Femur (tissue), 1 donor: ENCODE results near the gene PRDX3.
"Not testable (repeated sequence)": the region's sequence is repeated elsewhere in the genome, so short reads cannot be mapped to it uniquely, and the experiment has no call there.

Experiments used
- DNase-seq: peaks from one replicate; pipeline ENCODE4 v3.0.0-alpha.2; 2017

The PRDX3 gene

DNA sequence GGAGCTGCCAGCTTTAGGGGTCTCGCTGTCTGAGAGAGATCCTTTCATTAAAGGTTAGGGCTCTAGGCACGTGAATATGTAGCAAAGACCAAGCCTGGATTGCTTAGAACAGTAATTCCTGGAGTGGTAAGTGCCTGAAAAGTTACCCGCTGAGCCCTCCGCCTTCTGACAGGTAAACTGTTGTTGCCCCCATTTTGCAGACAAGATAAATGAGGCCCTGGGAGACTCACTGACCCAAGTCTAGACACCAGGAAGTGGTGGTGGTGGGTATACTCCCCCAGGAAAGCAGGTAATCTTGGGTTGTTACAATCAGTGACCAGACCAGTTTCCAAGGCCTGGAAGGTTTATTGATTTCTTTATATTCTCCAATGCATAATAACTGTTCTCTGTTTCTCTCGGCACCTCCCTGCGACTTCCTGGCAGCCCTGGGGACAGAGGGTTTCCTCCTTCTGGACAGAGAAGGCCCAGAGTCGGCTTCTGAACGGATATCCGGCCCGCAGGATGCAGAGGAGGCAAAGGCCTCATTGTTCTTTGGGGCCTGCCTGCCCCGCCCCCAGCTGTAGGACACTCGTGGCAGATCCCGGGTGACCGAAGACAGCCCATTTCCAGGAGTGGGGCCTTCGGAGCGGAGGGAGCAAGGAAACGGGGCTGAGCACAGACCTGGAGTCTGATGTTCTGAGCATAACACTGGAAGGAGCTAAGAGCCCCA is 27.4 kb upstream of the PRDX3 start:
- peak; percentile 69 for DNase-seq

DNA sequence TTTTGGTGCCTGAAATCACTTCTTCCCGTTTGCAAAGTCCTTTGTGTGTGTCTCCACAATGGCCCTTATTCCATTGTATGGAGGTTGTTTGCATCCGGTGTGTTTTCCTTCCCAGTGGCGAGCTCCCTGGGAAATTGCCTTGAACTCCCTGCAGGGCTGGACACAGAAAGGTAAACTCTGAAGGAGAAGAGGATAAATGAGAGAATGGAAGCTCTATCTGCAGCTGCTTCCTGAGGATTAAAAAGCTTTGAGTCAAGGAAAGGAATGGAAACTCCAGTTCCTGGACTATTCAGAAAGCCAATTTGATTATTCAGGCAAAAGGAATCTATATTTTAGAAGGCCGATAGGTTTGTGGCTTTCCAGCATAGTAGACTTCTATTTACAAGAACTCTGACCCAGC is 24.4 kb upstream of the PRDX3 start:
- DNase-seq = no peak

DNA sequence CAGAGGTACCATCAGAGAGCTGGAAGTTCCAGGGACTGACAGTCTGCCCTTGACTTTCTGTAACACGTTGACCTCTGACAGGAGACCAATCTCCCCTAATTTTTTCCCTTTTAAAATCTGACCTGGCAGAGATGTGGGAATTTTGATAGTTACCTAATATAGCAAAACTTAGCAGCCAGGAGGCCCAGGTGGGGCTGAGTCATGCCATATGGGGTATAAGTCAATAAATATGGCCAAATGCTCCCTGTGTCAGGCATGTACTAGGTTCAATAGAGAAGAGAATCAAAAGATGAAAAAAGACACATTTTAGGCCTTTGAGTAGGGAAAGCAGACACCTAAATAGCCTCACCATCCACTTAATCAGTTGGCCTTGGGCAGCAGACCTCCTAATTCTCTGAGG is 22.6 kb upstream of the PRDX3 start:
- no peak for DNase-seq

DNA sequence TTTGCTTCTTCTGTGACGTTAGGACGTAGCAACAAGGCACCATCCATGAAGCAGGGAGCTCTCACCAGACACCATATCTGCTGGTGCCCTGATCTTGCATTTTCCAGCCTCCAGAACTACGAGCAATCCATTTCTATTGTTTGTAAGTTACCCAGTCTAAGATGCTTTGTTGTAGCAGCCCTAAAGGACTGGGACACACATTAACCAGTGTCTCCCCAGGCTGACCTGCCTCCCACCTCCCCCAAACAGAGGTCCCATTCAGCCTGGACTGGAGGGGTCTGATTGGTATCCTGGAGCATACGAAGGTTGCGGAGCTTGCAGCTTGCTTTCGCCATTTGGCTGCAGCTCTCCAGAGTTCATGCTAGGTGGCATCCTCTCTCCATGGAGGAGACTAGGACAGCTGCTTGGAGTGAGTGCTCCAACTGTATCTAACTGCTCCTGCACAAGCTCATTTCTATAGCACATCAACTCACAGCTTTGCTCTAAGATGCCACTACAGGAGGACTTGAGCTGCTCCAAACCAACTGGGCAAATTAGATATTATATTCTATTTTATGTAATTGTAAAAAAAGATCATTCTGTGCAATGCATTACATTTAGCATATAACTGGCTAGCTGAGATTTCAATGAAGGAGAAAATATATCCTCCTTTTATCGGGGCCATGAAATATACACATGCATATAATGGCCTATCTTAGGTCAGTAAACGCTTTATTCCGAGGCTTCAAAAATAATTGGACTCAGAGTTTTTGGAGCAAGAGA is 20.8 kb upstream of the PRDX3 start:
- DNase-seq = peak; percentile 82

DNA sequence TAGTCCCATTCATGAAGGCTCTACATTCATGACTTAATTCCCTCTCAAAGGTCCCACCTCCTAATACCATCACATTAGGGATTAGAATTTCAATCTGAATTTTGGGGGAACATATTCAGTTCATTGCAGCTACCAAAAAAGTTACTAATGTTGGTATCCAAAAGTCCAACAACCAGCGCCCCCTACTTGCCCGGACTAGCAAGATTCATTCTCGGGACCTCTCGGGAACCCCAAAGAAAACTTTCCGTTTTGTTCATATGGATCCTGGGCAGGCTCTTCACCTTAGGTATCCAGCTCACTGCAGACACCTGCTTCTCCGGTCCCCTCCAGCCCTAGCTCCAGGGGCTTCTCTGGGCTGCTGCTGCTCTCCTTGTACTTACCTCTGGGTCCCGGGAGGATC is 19.8 kb upstream of the PRDX3 start:
- DNase-seq = no peak

DNA sequence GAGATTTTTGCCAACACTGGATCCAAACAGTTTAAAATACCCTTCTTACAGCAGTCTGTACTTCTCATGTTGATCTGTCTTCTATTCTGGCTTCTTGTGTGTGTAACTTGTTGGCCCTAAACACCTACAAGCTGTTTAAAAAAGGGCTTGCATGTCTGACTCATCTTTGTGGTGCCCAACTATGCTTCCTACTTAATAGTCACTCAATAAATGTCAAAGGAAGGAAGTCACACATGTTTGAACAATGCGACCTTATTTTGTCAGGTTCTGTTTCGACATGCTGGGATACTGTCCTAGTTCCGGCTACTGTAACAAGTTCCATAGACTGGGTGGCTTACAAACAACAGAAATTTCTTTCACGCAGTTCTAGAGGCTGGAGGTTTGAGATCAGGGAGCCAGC is 19.3 kb upstream of the PRDX3 start:
- DNase-seq = no peak

DNA sequence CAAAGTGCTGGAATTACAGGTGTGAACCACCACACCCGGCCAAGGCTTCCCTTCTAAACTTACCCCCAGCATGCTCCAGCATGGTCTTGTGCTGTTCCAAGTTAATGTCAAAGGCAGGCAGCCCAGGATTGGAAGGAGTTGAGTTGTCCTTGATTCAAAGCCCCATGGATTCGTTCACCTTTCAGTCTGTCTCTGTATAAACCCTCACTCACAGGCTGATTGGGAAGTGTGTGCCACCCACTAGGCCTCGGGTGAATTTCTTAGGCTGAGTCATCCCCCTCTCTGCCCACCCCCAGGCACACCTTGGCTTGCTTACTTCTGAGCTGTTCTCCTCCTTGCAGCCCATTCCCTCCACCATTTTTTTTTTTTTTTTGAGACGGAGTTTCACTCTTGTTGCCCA is 13.3 kb upstream of the PRDX3 start:
- no peak for DNase-seq

DNA sequence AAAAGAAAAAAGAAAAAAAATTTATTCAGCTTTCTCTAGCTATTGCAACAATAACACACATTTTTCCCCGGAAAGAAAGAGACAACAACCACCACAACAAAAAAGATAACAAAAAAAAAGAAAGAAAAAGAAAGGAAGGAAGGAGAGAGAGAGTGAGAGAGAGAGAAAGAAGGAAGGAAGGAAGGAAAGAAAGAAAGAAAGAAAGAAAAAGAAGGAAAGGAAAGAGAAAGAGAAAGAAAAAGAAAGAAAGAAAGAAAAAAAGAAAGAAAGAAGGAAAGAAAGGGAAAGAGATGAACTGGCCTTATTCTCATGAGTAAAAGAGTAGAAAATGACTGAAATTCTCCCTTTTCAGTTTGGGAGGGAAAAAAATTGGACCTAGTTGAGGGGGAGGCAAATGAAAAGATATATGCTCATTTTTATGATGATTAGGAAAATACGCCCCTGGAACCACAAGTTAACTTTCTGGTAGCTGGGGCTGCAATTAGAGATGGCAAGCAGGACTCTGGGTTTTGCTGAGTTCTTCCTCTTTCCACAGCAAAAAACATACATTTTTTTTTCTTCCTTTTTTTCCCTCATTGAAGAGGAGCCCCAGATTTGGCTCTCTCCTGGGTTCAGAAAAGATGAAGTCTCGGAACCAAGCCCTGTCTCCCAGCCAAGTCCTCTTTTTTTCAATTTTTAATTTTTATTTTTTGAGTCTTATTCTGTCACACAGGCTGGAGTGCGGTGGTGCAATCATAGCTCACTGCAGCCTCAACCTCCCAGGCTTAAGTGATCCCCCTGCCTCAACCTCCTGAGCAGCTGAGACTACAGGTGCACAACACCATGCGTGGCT is 12.6 kb upstream of the PRDX3 start:
- DNase-seq = peak; percentile 21

DNA sequence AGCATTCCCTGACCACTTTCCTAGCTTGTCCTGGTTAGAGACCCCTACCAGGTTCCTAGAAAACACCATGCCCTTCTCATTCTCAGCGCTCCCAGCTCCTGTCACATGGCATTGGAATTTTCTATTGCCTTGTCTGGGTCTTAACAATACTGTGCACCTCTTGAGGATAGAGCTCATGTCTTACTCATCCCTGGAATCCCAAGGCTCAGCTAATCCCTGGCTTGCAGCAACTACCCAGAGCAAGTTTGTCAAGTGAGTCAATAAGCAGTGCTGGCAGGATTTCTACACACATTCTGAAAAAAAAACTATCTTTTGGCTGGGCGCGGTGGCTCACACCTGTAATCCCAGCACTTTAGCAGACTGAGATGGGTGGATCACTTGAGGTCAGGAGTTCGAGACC is 11.7 kb upstream of the PRDX3 start:
- no peak for DNase-seq

DNA sequence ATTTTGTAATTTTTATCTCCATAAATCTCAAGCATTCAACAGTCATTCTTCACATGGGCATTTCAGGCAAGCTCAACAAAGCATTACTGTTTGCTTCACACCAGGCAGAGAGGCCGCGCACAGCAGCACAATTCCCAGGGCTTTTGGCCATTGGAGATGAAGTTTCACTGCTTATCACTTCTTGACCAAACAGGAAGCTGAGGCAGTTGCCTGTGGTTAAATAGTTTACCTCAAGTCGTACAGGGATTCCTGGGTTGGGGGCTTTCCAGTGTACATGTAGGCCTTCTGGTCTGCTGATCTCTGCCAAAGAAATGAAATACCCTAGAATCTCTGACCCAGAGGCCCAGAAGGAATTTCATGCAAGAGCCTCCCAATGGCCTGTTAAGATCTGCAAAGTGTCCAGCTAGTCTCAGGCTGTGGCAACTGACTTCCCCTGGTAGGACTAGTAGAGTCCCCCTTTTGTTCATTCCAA is 11.2 kb upstream of the PRDX3 start:
- DNase-seq = peak; percentile 24

DNA sequence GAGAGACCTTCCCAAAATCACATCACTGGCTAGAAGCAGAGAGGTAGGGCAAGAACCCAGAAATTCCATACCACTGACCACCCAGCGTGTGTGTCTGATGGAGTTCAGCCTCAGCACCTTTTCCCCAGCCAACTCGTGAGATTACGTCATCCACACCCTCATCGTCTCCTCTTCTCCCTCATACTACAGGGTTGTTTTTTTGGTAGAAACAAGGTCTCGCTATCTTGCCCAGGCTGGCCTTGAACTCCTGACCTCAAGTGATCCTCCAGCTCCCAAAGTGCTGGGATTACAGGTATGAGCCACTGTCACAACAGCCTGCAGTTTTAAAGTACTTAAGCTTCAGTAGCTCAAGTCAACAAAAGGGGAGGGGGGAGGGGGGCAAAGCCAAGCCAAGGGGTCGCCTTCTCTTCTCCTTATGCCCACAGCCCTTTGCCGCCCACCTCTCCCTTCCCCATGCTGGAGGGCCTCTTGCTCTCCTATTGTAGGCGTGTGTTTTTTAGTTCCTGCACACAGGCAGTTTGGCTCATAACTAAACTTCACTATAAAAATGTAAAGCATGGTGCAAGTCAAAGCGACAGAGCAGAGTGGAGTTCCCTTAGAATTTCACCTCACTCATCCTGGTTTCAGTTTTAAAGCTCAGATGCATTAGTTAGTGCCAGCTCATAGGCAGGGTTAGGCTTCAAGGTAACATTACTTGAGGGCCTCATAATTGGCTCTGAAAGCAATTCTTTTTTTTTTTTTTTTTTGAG is 5.2 kb upstream of the PRDX3 start:
- no peak for DNase-seq

DNA sequence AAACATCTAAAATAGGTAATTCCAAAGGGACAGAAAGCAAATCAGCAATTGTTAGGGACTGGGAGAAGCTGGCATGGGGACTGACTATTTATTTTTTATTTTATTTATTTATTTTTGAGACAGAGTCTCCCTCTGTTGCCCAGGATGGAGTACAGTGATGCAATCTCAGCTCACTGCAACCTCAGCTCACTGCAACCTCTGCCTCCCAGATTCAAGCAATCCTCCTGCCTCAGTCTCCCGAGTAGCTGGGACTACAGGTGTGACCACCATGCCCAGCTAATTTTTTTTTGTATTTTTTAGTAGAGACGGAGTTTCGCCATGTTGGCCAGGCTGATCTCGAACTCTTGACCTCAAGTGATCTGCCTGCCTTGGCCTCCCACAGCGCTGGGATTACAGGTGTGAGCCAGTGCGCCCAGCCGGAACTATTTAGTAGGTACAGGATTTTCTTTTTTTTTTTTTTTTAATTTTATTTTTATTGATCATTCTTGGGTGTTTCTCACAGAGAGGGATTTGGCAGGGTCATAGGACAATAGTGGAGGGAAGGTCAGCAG is 2.3 kb upstream of the PRDX3 start:
- not testable (repeated sequence) for DNase-seq

DNA sequence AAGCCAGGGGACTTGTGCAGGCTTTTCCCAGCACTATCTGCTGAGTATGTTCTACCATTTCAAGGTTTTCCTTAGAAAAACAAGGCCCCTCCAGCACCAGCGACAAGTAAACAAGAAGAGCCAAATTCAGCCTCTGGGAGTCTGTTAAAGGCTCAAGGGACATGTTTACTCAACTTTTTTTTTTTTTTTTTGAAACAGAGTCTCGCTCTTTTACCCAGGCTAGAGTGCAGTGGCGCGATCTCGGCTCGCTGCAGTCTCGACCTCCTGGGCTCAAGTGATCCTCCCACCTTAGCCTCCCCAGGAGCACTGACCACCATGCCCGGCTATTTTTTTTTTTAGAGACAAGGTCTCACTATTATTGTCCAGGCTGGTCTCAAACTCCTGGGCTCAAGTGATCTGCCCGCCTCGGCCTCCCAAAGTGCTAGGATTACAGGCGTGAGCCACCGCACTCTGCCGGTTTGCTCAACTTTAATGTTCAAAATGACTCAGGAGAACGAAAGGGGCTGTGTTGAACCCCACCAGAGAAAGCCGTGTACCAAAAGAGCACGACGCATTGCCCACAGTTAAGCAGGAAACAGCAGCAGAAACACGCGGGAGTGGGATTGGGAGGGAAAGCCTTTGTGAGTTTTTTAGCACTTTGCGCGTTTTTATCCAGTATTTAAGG is 772 bp downstream of the PRDX3 start:
- DNase-seq = peak; percentile 36

DNA sequence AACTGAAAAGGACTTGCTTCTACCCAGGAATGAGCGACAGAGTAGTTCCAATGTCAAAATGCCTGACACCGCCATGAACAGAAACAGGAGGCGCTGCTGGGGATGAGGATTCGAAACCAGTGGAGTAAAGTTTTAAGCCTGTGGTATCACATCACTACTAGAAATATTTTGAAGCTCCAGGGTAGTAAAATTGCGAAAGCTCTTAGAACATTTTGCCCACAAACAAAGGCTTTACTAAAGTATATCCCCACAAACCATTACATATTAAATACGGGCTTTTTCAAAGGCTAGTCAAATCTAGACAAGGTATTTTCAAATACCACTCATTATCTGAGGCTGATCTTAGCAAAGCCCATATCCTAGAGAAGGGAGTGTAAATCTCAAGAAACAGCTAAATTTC is 2.4 kb downstream of the PRDX3 start:
- no peak for DNase-seq

DNA sequence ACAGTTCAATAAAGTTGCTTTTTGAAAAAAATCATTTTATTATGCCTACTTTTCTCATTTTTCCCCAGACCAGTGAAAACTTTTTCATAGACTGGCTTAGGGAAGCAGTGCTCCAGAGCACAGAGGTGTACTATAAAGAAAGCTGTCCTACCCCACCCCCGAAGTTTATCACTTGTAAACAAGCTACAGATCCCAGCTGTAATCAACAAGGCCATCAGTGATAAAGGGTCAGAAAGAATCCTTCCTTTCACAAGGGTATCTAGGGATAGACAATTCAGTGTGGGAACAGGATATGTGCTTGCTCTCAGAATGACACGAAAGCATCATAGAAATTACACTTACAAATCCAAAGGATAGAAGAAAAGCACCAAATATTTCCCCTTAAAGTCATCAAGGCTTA is 4.5 kb downstream of the PRDX3 start:
- DNase-seq = no peak

DNA sequence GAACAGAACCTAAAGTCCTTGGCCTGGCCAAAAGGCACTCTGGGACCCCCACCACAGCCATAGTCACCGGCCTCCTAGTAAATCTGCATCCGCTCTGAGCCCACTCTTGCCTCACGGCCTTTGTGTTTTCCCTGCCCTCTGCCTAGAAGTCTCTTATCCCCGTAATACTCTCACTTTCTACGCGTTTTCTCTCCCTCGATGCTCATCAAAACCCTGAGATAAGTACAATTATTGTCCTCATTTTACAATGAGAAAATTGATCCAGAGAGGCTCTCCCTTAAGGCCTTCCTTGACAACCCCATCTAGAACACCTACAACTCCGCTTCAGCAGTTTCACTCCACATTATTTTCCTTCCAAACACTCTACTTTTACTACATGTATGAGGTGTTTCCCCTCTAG is 11.6 kb downstream of the PRDX3 start:
- no peak for DNase-seq

DNA sequence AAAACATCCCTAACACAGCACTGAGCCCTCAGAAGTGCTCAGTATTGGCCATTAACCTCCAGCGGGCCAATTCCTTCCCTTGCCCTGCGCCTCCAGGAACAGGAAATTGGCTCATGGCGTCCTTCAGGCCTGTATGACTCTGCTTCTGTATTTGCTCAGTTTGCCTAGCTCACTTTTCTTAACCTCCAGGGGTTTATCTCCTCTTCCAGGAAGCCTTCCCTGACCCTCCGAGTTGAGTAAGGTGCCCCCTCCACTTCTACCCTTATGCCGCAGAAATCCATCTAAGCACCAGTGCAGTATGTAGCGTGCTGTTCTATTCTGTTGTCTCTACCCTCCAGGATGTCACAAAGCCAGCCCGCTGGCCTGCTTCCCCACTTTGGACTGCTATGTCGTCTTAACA is 12.0 kb downstream of the PRDX3 start:
- no peak for DNase-seq

DNA sequence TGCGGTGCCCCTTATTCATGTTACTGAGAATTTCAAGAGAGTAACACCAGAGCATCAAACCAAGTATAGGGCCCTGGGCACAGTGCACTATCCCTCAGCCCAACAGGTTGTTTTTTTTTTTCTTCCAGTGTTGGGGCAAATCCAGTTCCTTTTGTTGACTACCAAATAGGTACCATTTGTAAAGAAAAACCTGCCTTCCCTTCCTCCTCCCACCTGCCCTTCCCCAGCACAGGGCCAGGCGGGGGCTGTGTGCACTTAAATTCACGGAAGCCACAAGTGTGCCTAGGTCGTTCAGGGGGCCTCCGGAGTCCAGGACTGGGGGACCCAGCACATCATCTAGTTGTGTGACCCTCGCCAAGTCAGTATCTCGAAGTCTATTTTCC is 12.5 kb downstream of the PRDX3 start:
- DNase-seq = no peak

DNA sequence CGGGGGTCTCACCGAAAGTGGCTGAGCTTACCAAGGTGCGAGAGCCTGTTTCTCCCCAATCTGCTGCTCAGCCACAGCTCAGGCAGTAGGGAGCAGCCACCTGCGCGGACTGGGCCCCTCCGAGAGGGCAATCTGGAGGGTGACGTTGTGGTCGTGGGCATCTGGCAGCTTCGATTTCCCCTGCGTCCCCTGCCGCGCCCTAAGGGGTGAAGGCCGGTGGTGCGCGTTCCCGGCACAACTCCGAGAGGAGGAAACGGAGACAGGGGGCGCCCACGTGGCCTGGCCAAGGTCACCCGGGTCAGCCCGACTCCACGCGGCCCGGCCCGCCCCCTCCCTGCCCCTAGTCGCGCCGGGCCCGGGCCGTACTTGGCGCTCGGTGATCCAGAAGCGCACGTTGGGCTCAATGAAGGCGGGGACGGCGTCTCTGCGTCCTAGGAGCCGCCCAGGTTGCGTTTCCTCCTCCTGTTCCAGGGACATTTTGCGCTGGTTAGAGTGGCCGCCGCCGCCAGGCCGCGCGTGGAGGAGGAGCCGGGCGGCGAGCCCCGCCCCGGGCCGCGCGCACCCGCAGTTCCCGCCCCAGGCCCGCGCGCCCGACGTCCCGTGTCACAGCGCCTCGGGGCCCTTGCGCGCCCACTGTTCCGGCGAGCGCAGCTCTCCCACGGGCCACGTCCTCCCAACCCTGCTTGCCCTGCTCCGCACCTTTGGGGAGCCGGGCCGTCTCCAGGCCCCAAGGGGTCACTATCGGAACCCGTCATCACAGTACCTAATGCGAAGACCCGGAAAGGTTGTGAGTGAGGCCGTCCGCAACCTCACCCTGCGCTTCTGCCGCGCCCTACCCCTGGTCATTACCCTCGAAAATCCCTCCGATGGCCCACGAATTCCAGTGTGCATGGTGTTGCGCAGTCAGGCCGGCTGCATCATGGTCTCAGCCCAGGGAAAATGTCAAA is 13.2 kb downstream of the PRDX3 start, which contains the start of gene SFXN4:
SFXN4 (minus strand) TSS at position 544 of the 947 bp plus-strand sequence; CDS start at position 477, 67 bp downstream.
- DNase-seq = peak; percentile 85

DNA sequence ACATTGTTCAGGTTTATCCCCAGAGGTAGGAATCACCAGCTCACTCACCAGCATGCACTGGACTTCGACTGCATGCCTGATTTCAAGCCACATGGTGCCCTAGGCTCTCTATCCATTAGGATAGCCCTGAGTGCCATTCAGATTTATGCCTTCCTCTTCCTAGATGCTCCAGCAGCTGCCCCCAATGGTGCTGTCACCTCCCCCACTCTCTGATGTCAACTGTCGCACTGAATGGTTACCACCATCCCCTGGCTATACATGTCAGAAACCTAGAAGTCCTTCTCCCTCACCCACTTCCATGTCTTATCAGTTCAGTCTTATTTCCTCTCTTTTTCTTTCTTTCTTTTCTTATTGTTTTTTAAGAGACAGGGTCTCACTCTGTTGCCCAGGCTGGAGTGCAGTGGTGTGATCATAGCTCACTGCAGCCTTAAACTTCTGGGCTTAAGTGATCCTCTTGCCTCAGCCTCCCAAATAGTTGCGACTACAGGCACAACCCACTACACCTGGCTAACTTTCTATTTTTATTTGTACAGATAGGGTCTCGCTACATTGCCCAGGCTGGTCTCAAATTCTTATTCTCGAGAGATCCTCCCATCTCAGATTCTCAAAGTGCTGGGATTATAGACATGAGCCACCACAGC is 16.0 kb downstream of the PRDX3 start:
- DNase-seq = no peak
